ENCODE data around the gene MCF2.

DNA sequence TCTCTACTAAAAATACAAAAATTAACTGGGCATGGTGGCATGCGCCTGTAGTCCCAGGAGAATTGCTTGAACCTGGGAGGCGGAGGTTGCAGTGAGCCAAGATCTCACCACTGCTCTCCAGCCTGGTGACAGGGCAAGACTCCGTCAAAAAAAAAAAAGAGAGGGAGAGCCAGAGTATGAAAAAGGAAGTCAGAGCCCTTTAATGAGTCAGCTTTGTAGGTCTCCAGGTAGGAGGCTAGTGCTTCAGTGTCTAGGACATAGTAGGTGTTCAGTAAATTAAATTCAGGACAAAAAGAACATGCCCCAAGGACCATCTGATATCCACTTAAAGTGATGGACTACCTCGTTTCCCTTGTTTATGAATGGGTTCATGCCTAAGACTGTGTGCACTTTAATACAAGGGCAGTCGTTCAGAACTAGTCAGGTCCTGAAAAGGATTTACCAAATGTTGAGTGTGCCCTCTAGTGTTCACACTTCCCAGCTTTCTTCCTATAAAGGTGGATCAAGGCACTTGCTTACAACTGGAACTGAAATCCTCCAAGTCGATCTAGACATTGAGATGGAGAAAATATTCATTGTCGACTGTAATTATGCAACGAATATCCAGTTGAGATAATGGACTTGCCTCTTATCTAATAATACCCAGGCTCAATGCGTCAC, 148.5 kb downstream of the MCF2 start:
- TF ChIP-seq EZH2 (IDR thresholded peaks at IDR 0.05; ENCODE audit: insufficient read depth, poor library complexity, severe bottlenecking): no peak
- TF ChIP-seq EZH2phosphoT487 (IDR thresholded peaks at IDR 0.05; ENCODE audit: insufficient read depth, low read depth): no peak

Measured in GM23248 (cell line).